Testis (tissue), 3 donors: ENCODE data around the gene HSF5. TPM values are rescaled to one million over a fixed set of nuclear protein-coding genes. Genes with fewer than 3 reads are reported as not detected.

Experiments
- DNase-seq: peaks from one replicate; pipeline ENCODE4 v3.0.0-alpha.2; 2019
- H3K27ac ChIP-seq, 2 donors: fragments of 200-600 bp; sonication (generic); one replicate each; pipeline ENCODE4 v1.5.1; 2019
- H3K27me3 ChIP-seq: fragments of 200-600 bp; sonication (generic); one replicate; pipeline ENCODE4 v1.5.1; 2019
- H3K36me3 ChIP-seq: fragments of 200-600 bp; sonication (generic); one replicate; pipeline ENCODE4 v1.5.1; 2017; ENCODE audit warnings: low read depth; ENCODE audit errors: missing control alignments
- H3K4me1 ChIP-seq: fragments of 200-600 bp; sonication (generic); one replicate; pipeline ENCODE4 v1.5.1; 2019
- H3K4me3 ChIP-seq, 2 donors: fragments of 200-600 bp; sonication (generic); one replicate each; pipeline ENCODE4 v1.5.1; 2017 to 2019
- H3K9me3 ChIP-seq: fragments of 200-600 bp; sonication (generic); one replicate; pipeline ENCODE4 v1.5.1; 2017
- POLR2A ChIP-seq: fragments of 450-650 bp; IDR thresholded peaks from one replicate; pipeline ENCODE4 v1.6.1; 2017; ENCODE audit warnings: antibody characterized with exemption, mild to moderate bottlenecking, moderate library complexity
- WGBS, 2 donors: methylation state at CpG; one replicate each; pipeline ENCODE4 v1.1.5; 2018; 5-methylcytosine and 5-hydroxymethylcytosine counted together
- intact Hi-C: fragments of 100-400 bp; cut with DNase I; formaldehyde crosslinking; loops from one replicate; pipeline ENCODE4 v1.15.1; 2023; ENCODE audit warnings: low total_unique reads
- polyA plus RNA-seq: library from polyadenylated mRNA; stranded (reverse); fragments of 350-450 nt; fragmentation: Illumina TruSeq; extraction: RNeasy Lipid Tissue Mini Kit (QIAGEN cat#74804); gene quantifications from one replicate; pipeline ENCODE4 v1.2.3, GENCODE V29; 2014; ENCODE audit warnings: low read depth, low replicate concordance; ENCODE audit not compliant: insufficient read depth
- total RNA-seq, 2 donors: library from RNA; depleted of rRNA; stranded (reverse); fragments of >200 nt; gene quantifications; one replicate each; pipeline ENCODE4 v1.2.3, GENCODE V29; 2016
- TF ChIP-seq, protein P1 (sequence below), 3 experiments: fragments of 450-650 bp in 2 of 3; fragments of 200-600 bp in 1 of 3; sonication (generic) in 1 of 3; IDR thresholded peaks; one replicate each; pipeline ENCODE4 v1.5.1; 2016 to 2019; ENCODE audit warnings: antibody characterized with exemption in 3 of 3, mild to moderate bottlenecking in 2 of 3, moderate library complexity in 1 of 3

Gene HSF5
- total and polyA plus RNA-seq, 3 donors from 2014 or later: 40.0 to 119 (median 57.8) TPM

DNA sequence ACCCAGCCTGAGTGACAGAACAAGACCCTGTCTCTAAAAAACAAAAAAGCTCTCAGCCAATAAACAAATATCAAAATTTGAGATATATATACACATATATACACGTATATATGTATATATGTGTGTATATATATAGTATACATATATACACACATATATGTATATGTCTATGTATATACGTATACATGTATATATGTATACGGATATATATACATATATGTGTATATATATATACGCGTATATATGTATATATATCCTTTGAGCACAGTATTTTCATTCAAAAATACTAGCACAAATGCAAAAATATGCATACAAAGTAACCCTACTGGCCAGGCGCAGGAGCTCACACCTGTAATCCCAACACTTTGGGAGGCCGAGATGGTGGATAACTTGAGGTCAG lies 13.2 kb upstream of the HSF5 start:
- Histone ChIP-seq H3K9me3 (no peaks in the 10 kb centered on the region), H3K4me1 (peaks cover 33% of the 10 kb centered on the region), H3K27ac (peak overlapping the region; percentile 36 to 53), H3K4me3 (no peak overlapping the region), H3K27me3 (no peaks in the 10 kb centered on the region), H3K36me3 (no peaks in the 10 kb centered on the region)
- TF ChIP-seq, protein P1, sequence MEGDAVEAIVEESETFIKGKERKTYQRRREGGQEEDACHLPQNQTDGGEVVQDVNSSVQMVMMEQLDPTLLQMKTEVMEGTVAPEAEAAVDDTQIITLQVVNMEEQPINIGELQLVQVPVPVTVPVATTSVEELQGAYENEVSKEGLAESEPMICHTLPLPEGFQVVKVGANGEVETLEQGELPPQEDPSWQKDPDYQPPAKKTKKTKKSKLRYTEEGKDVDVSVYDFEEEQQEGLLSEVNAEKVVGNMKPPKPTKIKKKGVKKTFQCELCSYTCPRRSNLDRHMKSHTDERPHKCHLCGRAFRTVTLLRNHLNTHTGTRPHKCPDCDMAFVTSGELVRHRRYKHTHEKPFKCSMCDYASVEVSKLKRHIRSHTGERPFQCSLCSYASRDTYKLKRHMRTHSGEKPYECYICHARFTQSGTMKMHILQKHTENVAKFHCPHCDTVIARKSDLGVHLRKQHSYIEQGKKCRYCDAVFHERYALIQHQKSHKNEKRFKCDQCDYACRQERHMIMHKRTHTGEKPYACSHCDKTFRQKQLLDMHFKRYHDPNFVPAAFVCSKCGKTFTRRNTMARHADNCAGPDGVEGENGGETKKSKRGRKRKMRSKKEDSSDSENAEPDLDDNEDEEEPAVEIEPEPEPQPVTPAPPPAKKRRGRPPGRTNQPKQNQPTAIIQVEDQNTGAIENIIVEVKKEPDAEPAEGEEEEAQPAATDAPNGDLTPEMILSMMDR (IDR thresholded peaks at IDR 0.05): no peak
- TF ChIP-seq POLR2A: no peak
- intact Hi-C loops: no loop called here
- 91 to 92% methylated on average over 7 of the region's 7 CpGs for WGBS, 2 donors
- no peak for DNase-seq

DNA sequence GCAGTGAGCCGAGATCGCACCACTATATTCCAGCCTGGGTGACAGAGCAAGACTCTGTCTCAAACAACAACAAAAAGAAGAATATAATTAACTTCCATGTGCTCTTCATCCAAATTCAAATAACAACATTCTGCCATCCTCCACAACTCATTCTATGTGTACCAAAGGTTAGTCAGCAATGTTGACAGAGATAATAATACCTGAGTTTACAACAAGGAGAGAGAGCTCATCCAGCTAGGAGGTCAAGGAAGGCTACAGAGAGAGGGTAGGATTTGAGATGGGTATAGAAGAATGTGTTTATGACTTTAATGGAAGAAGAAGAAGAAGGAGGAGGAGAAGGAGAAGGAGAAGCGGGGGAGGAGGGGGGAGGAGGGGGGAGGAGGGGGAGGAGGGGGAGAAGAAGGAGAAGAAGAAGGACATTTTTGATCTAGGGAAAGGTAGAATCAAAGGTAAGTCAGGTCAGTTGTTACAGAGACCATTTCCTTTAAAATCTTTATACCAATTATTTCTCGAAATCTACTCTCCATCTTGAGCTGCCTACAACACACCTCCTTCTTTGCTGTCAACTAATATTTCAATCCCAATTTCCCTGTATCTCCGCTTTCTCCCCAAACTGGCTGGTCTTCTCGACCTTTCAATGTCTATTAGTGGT lies 10.1 kb upstream of the HSF5 start:
- Histone ChIP-seq H3K4me3 (no peak overlapping the region), H3K27ac (no peak overlapping the region), H3K9me3 (no peaks in the 10 kb centered on the region), H3K4me1 (peaks cover 18% of the 10 kb centered on the region), H3K36me3 (no peaks in the 10 kb centered on the region), H3K27me3 (no peaks in the 10 kb centered on the region)
- intact Hi-C loops: no loop called here
- TF ChIP-seq POLR2A: no peak
- TF ChIP-seq, protein P1 (IDR thresholded peaks at IDR 0.05): no peak
- 89% methylated on average over 6 of the region's 6 CpGs for WGBS, 2 donors
- no peak for DNase-seq

DNA sequence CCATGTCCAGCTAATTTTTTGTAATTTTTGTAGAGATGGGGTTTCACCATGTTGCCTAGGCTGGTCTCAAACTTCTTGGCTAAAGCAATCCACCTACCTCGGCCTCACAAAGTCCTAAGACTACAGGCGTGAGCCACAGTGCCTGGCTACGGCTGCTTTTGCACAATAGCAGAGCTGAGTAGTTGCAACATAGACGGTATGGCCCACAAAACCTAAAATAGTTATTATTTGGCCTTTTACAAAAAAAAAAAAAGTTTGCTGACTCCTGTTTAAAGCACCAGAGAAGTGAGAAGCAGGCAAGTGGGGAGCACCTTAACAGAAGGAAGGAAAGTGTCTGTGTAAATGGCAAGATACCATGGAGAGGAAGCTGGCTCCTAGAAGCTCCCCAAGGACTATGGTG lies 5.3 kb upstream of the HSF5 start:
- Histone ChIP-seq H3K9me3 (no peaks in the 10 kb centered on the region), H3K4me1 (peaks cover 20% of the 10 kb centered on the region), H3K4me3 (no peak overlapping the region), H3K27ac (no peak overlapping the region), H3K27me3 (no peaks in the 10 kb centered on the region), H3K36me3 (no peaks in the 10 kb centered on the region)
- intact Hi-C loops: no loop called here
- no peak for TF ChIP-seq POLR2A
- TF ChIP-seq, protein P1 (IDR thresholded peaks at IDR 0.05): no peak
- no peak for DNase-seq
- WGBS, 2 donors: 90 to 95% methylated on average over 4 of the region's 4 CpGs

DNA sequence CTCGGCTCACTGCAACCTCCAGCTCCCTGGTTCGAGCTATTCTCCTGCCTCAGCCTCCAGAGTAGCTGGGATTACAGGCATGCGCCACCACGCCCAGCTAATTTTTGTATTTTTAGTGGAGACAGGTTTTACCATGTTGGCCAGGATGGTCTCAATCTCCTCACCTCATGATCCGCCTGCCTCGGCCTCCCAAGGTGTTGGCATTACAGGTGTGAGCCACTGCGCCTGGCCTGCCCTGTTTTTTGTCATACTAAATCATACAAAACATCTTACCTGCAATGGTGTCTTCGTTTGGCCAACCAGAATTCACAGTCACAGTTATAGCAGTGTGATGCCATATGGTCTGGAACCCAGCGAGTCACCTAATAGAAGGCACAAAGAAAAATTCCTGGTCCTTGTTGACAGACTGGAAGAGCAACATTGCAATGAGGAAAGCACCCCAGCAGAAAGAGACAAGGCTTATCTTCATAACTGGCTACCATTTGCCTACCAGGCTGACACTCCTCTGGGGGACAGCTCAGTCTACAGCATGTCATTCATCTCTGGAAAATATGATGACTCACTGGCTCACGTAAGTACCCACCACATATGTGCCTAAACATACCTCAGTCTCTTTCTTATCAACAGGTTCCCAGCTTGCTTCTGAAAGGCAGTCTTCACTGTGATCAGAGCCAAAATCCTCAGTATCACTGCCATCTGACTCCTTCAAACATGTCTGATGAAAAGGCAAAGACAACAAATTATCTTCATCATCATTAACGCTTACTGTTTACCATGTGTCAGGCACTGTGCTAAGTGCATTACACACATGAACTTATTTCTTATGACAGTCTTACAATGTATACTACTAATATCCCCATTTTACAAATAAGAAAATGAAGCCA lies 4.3 kb upstream of the HSF5 start:
- TF ChIP-seq POLR2A: no peak
- TF ChIP-seq, protein P1 (IDR thresholded peaks at IDR 0.05): no peak
- peak overlapping the region in 1 of 2 donors; percentile 11 for H3K27ac ChIP-seq
- no peak for DNase-seq
- peaks cover 21% of the 10 kb centered on the region for H3K4me1 ChIP-seq
- intact Hi-C loops: no loop called here
- H3K27me3 ChIP-seq: no peaks in the 10 kb centered on the region
- no peaks in the 10 kb centered on the region for H3K9me3 ChIP-seq
- H3K4me3 ChIP-seq: no peak overlapping the region
- no peaks in the 10 kb centered on the region for H3K36me3 ChIP-seq
- WGBS, 2 donors: 88 to 93% methylated on average over 11 of the region's 11 CpGs
